HG03139 (cell line): Measurements from ENCODE around the gene SPRR3.
"Not testable (repeated sequence)": the region's sequence is repeated elsewhere in the genome, so short reads cannot be mapped to it uniquely, and the experiment has no call there.

Source experiments
- ATAC-seq: cut with Tn5 transposase; IDR thresholded peaks from one replicate; pipeline ENCODE4 v1.9.1; 2021; ENCODE audit not compliant: unreplicated experiment

SPRR3 gene

GRCh38 chr1:152982076-152982475 lies 19.5 kb upstream of the SPRR3 start:
- no peak for ATAC-seq

DNA sequence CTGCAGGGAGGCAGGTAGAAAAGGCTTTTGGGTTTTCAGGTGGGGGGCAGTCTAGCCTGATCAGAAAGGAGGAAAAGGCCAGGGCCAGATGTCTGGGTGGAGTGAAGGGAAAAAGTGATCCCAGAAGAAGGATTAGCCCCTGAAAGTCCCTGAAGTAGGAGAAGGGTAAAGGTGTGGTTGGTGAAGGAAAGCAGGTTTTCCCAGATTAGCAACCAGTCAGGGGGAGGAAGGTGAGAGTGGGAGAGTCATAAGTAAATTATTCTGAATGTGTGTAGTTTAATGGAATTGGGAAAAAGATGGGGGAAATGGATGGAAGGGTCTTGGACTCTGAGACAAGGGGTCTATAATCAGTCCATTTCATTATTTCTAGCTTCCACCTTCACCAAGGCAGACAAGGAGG lies 18.3 kb upstream of the SPRR3 start:
- ATAC-seq = no peak

GRCh38 chr1:152983743-152984142 lies 17.8 kb upstream of the SPRR3 start, which contains the start of gene SPRR1A:
TSS of gene SPRR1A (plus strand) at chr1:152984081. CDS start at chr1:152985231, 1,150 bp downstream.
- no peak for ATAC-seq

DNA sequence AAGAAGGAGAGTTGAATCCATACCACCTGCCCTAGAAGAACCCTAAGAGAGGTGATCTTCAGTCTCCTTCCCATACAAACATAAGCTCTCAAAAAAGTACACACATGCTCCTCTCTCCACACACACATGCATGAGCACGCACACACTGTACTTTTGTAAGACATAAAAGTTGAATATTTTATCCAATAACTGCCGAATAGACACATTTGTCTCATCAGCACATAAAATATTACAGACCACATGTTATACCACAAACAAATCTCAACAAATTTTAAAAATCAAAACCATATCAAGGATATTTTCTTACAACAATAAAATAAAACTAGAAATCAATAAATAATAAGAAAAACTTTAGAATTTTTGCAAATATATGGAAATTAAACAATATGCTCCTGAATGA lies 15.0 kb upstream of the SPRR3 start:
- ATAC-seq = no peak

DNA sequence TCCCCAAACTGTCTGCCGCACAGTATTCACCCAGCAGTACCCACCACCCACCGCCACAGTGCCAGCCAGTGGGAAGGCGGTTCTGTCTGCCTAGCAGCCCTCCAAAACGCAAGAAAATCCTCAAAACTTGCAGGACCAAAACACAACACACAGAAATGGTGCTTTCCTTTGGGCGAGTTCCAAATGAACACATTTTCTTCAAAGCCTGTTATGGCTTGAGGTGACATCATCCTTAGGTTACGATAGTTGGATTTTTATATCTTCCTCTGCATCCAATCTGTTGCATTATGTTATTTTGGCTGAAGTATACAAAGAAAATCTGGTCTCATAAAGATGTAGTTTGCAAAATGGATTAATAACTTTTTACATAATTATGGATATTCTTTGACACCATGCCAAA lies 8.4 kb upstream of the SPRR3 start:
- ATAC-seq = no peak

DNA sequence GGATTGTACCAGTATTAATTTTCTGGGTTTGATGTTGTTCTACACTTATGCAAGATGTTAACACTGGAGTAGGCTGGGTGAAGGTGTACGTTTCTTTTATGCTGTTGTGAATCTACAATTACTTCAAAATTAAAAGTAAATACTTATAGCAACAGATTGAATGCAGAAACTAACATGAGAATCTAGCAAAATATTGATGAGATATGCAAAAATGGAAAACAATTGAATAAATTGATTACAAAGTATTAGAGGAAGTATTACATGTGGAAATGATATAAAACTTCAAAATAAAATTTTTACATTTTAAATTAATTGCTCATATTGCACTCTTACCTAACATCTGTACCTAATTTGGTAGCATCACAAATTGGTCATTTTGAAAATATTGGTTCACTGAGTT lies 5.7 kb upstream of the SPRR3 start:
- no peak for ATAC-seq

- no peak for ATAC-seq
Observed at GRCh38 chr1:152996633-152997400, 4.7 kb upstream of the SPRR3 start.

GRCh38 chr1:152997901-152998300 lies 3.6 kb upstream of the SPRR3 start:
- ATAC-seq = no peak

DNA sequence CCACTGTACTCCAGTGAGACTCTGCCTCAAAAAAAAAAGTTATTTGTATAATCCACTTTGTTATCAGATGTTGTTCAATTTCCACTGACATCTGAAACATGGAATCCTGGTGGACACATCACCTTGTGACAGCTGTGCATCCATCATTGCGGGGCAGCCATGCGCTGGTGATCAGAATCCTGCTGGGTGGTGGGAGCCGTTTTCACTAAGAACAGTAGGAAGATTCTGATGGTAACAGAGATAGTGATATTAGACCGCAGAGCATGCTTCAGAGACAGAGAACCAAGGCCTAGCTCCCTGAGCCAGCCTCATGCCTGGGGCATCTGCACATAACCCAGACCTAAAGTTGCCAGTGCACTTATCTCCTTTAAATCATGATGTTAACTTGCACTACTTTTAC lies 3.1 kb upstream of the SPRR3 start:
- no peak for ATAC-seq

DNA sequence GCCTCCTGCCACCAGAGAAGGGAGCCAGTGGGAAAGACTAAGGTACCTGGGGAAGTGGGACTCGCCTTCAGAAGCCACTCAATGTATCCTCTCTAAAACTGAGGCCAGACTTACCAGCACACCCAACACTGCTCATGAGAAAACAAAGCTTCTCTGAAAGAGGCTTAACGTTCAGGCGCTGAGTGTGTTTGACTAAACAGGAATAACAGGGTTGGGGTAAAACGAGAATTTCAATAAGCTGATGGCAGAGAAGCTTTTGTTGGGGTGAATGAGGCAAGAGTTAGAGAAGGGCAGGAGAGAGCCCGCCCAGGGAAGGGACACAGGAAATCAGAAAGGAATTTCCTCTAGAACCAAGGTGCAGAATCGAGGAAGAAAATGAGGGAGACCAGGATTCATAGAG lies 1.7 kb upstream of the SPRR3 start:
- no peak for ATAC-seq

- ATAC-seq = no peak
Observed at GRCh38 chr1:153000294-153000693, 1.3 kb upstream of the SPRR3 start.

DNA sequence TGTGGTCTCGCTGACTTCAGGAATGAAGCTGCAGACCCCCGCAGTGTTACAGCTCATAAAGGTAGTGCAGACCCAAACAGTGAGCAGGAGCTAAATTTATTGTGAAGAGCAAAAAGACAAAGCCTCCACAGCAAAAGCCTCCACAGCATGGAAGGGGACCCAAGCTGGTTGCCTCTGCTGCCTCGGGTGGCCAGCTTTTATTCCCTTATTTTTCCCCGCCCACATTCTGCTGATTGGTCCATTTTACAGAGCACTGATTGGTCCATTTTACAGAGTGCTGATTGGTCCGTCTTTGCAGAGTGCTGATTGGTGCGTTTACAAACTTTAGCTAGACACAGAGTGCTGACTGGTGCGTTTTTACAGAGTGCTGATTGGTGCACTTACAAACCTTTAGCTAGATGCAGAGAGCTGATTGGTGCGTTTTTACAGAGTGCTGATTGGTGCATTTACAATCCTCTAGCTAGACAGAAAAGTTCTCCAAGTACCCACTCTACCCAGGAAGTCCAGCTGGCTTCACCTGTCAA lies 9.7 kb downstream of the SPRR3 start:
- ATAC-seq = not testable (repeated sequence)

DNA sequence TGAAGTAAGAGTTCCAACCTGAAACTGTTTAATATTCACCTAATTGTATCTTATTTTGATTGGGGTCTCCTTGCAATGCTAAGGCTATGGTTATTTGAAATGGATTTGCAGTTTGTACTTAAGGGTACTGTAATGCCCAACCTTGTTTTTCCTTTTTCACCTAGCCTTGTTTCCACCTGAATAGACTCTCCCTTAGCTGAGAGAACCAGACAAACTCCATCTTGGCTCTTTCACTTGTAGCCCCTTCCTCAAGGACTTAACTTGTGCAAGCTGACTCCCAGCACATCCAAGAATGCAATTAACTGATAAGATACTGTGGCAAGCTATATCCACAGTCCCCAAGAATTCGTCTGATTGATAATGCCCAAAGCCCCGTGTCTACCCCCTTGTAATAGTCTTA lies 20.3 kb downstream of the SPRR3 start:
- not testable (repeated sequence) for ATAC-seq

- ATAC-seq = not testable (repeated sequence)
Observed at GRCh38 chr1:153022340-153022739, 20.8 kb downstream of the SPRR3 start.

DNA sequence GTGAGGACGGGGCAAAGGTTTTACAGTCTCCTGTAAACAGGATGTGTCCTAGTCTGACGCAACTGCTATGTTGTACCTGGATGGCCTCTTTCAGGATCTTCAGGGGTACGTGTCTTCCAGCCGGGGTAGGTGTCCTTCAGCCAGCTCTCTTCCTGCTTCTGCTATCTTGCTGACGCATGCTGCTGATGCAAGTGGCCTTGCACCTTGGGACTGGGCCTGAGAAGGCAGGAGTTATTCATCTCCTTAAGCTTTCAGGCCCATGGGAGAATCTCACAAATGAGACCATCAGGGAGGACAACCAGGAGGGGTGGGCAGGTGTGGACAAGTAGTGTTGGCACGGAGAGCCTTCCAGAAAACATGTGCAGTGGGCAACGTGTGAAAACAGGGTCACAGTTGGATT lies 21.6 kb downstream of the SPRR3 start:
- ATAC-seq = no peak

DNA sequence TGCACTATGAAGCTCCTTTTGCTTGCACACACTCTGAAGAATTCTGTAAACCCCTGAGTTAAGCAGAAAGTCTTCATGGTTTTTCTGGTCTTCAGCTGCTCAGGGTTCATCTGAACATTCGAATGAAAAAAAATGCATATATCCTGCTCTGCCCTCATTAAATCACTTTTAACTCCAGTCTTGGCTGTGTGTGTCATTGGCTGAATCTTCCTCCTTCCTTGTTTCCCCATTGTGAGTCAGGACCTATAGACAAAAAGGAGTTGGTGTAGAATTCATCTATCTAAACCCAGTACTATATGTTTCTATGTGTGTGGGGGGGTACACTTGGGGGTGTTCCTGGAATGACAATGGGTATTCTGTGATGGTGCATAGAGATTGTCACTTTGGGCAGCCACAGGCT lies 22.9 kb downstream of the SPRR3 start:
- ATAC-seq = no peak

- ATAC-seq = no peak
Observed at GRCh38 chr1:153025797-153026196, 24.2 kb downstream of the SPRR3 start.

DNA sequence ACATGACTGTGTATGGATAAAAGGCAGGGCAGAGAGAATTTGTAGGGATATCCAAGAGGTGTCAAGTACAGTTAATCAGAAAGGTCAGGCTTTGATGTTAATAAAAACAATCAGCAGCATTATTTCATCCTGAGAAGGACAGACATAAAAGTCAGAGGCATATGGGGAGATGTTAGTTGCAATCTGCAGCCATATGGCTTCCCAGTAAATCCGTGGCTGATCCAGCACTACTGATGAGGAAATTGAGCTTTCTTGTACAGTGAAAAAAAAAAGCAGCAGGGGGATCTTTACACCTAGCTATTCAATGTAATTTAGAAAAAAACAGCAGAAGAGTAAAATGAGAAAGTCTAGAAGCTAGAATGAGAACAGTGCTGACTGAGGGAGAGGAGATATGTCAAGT lies 27.2 kb downstream of the SPRR3 start:
- ATAC-seq = no peak

DNA sequence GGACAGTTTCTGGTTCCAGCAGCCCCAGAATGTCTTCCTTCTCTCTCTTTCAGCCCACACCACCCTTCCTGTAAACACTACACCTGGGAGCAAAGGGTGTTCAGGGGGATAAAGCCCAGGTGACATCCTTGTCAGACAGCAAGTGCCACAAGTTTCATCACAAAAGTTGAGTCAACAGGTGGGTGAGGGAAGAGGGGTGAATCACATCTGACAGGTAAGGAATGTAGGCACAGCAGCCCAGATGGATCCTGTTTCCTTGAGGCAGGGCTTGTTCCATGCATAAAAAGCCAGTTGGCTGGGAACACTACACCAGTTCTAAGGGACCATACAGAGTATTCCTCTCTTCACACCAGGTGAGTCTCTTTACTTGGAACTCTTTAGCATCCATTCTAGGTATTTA lies 29.3 kb downstream of the SPRR3 start, which contains the start of gene SPRR1B:
TSS of gene SPRR1B (plus strand) at position 309 of the 400 bp plus-strand sequence. CDS start 1,143 bp downstream, outside the sequence.
- ATAC-seq = no peak

DNA sequence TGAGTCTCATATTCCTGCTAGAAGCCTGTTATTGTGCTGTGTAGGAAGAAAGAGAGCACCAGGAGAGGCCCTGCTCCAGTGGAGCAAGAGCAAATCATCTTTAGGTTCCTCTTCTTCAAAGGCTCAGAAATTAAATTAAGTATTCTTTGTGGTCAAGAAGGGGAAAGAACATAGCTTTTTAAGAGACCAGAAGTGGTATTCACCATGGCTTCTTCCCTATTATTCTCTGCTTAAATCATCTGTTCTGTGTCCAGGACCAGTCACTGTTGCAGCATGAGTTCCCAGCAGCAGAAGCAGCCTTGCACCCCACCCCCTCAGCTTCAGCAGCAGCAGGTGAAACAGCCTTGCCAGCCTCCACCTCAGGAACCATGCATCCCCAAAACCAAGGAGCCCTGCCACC lies 30.5 kb downstream of the SPRR3 start:
- no peak for ATAC-seq

DNA sequence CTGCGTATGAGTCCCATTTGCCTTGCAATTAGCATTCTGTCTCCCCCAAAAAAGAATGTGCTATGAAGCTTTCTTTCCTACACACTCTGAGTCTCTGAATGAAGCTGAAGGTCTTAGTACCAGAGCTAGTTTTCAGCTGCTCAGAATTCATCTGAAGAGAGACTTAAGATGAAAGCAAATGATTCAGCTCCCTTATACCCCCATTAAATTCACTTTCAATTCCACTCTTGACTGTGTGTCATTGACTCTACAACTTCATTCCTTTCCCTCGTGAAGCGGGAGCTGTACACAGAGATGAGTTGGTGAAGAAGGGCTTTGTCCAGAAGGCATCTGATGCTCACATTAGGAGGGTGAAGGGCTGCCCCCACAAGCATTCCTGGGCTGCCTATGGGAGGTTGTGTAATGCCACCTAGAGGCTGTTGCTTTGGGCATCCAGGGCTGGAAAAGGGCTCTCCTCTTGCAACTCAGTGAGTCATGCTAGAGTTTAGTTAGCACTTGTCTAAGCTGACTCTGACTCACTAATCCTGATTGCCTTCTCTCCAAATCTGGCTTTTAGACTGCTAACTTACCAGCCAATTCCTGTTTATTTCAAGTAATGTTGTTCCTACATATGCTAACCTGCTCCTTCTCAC lies 31.2 kb downstream of the SPRR3 start:
- no peak for ATAC-seq

GRCh38 chr1:153035211-153035610 lies 33.7 kb downstream of the SPRR3 start:
- ATAC-seq = no peak
